ENCODE results near the gene MAEL. TPM values are rescaled to one million over a fixed set of nuclear protein-coding genes. Genes with fewer than 3 reads are reported as not detected.
A peak's percentile ranks its signal among the peaks of the same experiment; 100 is the strongest.

MAEL gene
- total RNA-seq, 1 experiment from 2014 or later, result not detected

GRCh38 chr1:166974647-166975345 is 14.3 kb upstream of the MAEL start:
- Histone ChIP-seq H3K79me2 (ENCODE audit: insufficient read depth, low read length) (no peaks in the 10 kb centered on the region), H4K20me1 (ENCODE audit: insufficient read depth) (no peaks in the 10 kb centered on the region), H3K4me2 (ENCODE audit: low read length) (peak overlapping the region; percentile 90), H3K9ac (ENCODE audit: low read length) (no peak overlapping the region; the same call in 1 of the 2 replicates), H3K9me2 (ENCODE audit: insufficient read depth) (no peaks in the 10 kb centered on the region), H3K27ac (ENCODE audit: low read depth, low read length) (no peak overlapping the region; the same call in 1 of the 2 replicates), H3K4me3 (replicated peaks in 1 of 2; ENCODE audit: low read depth in 1 of 2, low read length in 2 of 2) (peak overlapping the region; percentile 43 to 57), H3K36me3 (ENCODE audit: control insufficient read depth in 1 of 2, insufficient read depth in 2 of 2, low read length in 2 of 2) (no peaks in the 10 kb centered on the region), H3K27me3 (ENCODE audit: insufficient read depth, low read length) (peaks cover 68% of the 10 kb centered on the region), H3K4me1 (ENCODE audit: control insufficient read depth in 1 of 2, insufficient read depth in 2 of 2, low read length in 2 of 2) (peaks cover 4 to 7% of the 10 kb centered on the region in 2 experiments; a peak in 2 of 4 replicates), H2AFZ (ENCODE audit: low read depth, low read length, poor library complexity, severe bottlenecking) (peak overlapping the region; percentile 85), H3K9me3 (ENCODE audit: control insufficient read depth in 1 of 2, insufficient read depth in 1 of 2, low read depth in 1 of 2, low read length in 2 of 2) (no peaks in the 10 kb centered on the region)
- intact Hi-C loops (cut with micrococcal nuclease), result no loop called here
- no peak for ATAC-seq
- RAD21 ChIA-PET (ENCODE audit: low non-redundant PET in 1 of 2, low total read pairs in 2 of 2, uncharacterized antibody in 2 of 2, unreplicated experiment in 2 of 2), result no interaction called here
- DNase-seq (ENCODE audit: low read depth, low spot score), result no peak
- TF ChIP-seq JUND (IDR thresholded peaks at IDR 0.05) (no peak), CBX3 (IDR thresholded peaks at IDR 0.05; ENCODE audit: low read depth) (no peak)
- POLR2A ChIA-PET, result no interaction called here
- BruUV-seq (replicated peaks), result no TSS peak
- CTCF ChIA-PET, result interaction anchor here (1.0 kb wide), 1 partner anchor 84 kb away, joined by 4 read pairs; no protein-coding TSS in a partner anchor

GRCh38 chr1:166975361-166976129 is 13.5 kb upstream of the MAEL start, which contains the start of gene ILDR2:
TSS of gene ILDR2 (minus strand) at chr1:166975540. CDS start at chr1:166975268, 272 bp downstream.
- ChIA-PET POLR2A (no interaction called here), CTCF (no interaction called here), RAD21 (ENCODE audit: low non-redundant PET in 1 of 2, low total read pairs in 2 of 2, uncharacterized antibody in 2 of 2, unreplicated experiment in 2 of 2) (no interaction called here)
- DNase-seq (ENCODE audit: low read depth, low spot score), result peak; percentile 8
- H3K4me3 ChIP-seq (replicated peaks in 1 of 2; ENCODE audit: low read depth in 1 of 2, low read length in 2 of 2), result peak within 1 kb of the TSS; percentile 43 to 60
- H3K9me2 ChIP-seq (ENCODE audit: insufficient read depth), result no peaks in the 10 kb centered on the region
- H3K27ac ChIP-seq (ENCODE audit: low read depth, low read length), result no peak within 1 kb of the TSS; the same call in 1 of the 2 replicates
- H3K9me3 ChIP-seq (ENCODE audit: control insufficient read depth in 1 of 2, insufficient read depth in 1 of 2, low read depth in 1 of 2, low read length in 2 of 2), result no peaks in the 10 kb centered on the region
- no peaks in the 10 kb centered on the region for H4K20me1 ChIP-seq (ENCODE audit: insufficient read depth)
- no peaks in the 10 kb centered on the region for H3K36me3 ChIP-seq (ENCODE audit: control insufficient read depth in 1 of 2, insufficient read depth in 2 of 2, low read length in 2 of 2)
- peak within 1 kb of the TSS; percentile 90 for H3K4me2 ChIP-seq (ENCODE audit: low read length)
- H3K4me1 ChIP-seq (ENCODE audit: control insufficient read depth in 1 of 2, insufficient read depth in 2 of 2, low read length in 2 of 2), result peaks cover 4 to 7% of the 10 kb centered on the region in 2 experiments; a peak in 2 of 4 replicates
- H3K27me3 ChIP-seq (ENCODE audit: insufficient read depth, low read length), result peaks cover 66% of the 10 kb centered on the region
- peak within 1 kb of the TSS; percentile 29; the same call in 1 of the 2 replicates for H3K9ac ChIP-seq (ENCODE audit: low read length)
- H3K79me2 ChIP-seq (ENCODE audit: insufficient read depth, low read length), result no peaks in the 10 kb centered on the region
- intact Hi-C loops (cut with micrococcal nuclease), result no loop called here
- H2AFZ ChIP-seq (ENCODE audit: low read depth, low read length, poor library complexity, severe bottlenecking), result peak within 1 kb of the TSS; percentile 85
- BruUV-seq (replicated peaks), result no TSS peak
- TF ChIP-seq, protein P1, sequence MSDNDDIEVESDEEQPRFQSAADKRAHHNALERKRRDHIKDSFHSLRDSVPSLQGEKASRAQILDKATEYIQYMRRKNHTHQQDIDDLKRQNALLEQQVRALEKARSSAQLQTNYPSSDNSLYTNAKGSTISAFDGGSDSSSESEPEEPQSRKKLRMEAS (IDR thresholded peaks at IDR 0.05), result 0 out of 2 replicates have a peak, but pooled peaks have one; percentile 35
- TF ChIP-seq FOSL1 (IDR thresholded peaks at IDR 0.05; ENCODE audit: low read depth), result no peak
- ATAC-seq, result peak; percentile 87
